ENCODE results near the gene AK8.

AK8 gene

DNA sequence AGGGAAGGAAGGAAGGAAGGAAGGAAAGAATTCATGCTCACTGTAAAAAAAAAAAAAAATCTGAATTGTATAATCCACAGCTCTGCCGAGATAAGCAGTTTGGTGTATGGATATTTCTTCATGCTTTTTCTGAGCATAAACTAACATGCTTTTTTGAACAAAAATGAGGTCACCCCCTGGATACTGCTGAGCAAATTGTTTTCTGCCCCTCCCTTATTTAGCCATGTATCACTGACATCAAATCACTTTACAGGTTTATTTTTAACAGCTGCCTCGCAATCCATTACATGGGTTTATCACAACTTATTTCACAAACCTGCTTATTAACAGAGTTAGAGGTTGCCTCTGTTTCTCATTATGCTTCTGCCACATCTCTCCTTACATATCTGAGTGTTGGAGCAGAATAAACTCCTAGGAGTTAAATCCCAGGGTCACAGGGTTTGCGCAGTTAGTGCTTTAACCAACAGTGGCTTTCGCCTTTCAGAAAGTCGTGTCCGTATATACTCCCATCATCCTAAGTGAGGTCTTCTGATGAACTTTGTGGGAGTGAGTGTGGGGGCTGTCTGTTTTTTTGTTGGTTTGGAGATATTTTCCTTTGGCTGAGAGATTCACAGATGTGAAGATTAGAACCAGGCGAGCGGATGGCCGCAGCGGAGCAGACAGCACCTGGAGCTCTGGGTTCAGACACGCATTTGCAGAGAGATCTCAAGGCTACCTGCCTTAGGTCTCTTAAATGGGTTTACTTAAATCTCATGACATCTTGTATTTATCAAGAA, 57.7 kb downstream of the AK8 start:
- TF ChIP-seq, protein P1, sequence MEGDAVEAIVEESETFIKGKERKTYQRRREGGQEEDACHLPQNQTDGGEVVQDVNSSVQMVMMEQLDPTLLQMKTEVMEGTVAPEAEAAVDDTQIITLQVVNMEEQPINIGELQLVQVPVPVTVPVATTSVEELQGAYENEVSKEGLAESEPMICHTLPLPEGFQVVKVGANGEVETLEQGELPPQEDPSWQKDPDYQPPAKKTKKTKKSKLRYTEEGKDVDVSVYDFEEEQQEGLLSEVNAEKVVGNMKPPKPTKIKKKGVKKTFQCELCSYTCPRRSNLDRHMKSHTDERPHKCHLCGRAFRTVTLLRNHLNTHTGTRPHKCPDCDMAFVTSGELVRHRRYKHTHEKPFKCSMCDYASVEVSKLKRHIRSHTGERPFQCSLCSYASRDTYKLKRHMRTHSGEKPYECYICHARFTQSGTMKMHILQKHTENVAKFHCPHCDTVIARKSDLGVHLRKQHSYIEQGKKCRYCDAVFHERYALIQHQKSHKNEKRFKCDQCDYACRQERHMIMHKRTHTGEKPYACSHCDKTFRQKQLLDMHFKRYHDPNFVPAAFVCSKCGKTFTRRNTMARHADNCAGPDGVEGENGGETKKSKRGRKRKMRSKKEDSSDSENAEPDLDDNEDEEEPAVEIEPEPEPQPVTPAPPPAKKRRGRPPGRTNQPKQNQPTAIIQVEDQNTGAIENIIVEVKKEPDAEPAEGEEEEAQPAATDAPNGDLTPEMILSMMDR (conservative IDR thresholded peaks at IDR 0.05; ENCODE audit: low read depth, low read length): no peak
- DNase-seq (ENCODE audit: low read depth): no peak

DNA sequence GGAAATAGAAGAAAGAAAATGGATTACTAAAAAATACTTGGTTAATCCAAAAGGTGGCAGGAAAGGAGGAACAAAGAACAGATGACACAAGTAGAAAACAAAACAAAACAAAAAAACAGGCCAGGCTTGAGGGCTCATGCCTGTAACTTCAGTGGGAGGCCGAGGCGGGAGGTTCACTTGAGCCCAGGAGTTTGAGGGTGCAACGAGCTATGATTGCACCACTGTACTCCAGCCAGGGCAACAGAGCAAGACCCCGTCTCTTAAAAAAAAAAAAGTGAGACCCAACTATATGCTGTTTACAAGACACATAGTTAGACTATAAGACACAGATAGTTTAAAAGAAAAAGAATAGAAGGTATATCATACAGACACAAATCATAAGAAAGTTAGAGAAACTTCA, 59.5 kb downstream of the AK8 start:
- no peak for DNase-seq (ENCODE audit: low read depth)
- no peak overlapping the region for H3K4me3 ChIP-seq (ENCODE audit: low read length)
- TF ChIP-seq, protein P1 (conservative IDR thresholded peaks at IDR 0.05; ENCODE audit: low read depth, low read length): no peak

More for the DNA sequence above, 57.7 kb downstream of the AK8 start:
- no peak overlapping the region for H3K4me3 ChIP-seq (ENCODE audit: low read length)

DNA sequence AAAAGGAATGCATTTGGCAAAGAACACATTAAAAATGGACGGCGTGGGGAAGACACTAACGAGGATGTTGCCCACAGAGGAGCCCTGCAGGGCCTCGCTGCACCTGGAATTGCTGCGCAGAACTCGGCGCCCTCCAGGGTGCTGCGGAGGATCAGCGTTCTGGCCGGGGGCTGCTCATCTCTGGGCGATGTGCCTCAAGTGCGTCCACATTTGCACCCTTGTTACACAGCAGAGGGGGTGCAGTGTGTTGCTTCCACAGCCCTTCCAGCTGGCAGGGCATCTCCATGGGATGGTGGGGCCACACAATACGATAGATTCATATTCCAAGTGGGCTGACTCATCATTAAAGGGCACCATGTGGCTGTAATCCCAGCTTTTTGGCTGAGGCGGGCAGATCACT, 63.1 kb downstream of the AK8 start:
- no peak for DNase-seq (ENCODE audit: low read depth)
- H3K4me3 ChIP-seq (ENCODE audit: low read length): no peak overlapping the region
- TF ChIP-seq, protein P1 (conservative IDR thresholded peaks at IDR 0.05; ENCODE audit: low read depth, low read length): no peak

DNA sequence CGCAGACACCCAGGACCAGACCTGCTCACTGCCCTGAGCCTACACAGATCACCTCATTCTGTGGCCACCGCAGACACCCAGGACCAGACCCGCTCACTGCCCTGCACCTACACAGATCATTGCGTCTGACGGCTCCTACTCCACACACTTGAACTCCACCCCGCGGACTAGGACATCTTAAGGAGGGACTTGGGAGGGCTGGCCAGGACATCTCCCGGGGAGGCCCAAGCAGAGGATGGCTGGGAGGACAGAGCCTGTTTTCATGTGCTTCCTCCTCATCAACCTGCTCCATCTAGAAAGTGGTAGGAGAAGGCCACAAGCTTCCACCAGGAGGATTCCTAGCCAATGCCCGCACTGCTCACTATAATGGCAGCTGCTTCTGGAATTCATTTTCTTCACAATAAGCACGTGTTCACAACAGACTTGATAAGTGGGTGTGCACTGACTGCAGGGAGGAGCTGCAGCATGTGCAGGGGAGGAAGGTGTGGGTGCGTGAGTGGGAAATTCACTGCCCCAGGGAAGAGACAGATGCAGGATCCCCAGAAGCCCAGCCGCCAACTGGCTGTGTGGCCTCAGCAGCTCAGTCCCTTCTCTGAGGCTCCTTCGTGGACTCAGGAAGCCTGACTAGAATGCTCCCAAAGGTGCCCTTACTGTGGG, 64.8 kb downstream of the AK8 start:
- TF ChIP-seq, protein P1 (conservative IDR thresholded peaks at IDR 0.05; ENCODE audit: low read depth, low read length): no peak
- no peak overlapping the region for H3K4me3 ChIP-seq (ENCODE audit: low read length)
- no peak for DNase-seq (ENCODE audit: low read depth)

DNA sequence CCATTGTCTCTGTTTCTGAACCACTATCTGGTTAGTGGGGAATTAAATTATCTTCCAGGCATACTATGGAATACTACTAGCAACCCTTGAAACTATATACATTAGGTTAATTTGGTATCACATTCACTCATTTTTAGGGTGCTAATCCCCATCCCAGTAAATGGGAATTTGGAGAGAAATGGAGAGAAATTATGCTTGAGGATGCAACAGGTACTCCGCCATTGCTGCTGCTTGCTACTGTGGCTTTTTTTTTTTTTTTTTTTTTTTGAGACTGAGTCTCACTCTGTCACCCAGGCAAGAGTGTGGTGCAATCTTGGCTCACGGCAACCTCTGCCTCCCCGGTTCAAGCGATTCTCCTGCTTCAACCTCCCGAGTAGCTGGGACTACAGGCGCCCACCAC, 66.1 kb downstream of the AK8 start:
- DNase-seq (ENCODE audit: low read depth): no peak
- H3K4me3 ChIP-seq (ENCODE audit: low read length): no peak overlapping the region
- TF ChIP-seq, protein P1 (conservative IDR thresholded peaks at IDR 0.05; ENCODE audit: low read depth, low read length): no peak

DNA sequence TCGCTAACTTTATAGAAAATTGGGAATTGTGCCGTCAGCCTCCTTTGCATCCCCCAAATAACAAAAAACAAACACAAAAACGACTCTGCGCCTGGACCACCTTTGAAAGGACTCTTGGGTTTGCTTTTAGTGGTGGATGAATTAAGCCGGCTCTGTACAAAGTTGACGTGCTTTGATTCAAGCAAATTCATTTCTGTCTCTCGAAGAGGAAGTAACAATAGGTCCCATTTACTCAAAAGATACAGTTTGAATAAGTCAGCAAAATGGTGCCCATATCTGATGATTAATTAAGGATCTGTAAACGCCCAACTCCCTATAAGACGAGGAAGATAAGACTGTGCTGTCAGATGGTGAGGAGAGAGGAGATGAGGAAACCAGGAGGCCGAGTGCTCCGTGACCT, 67.8 kb downstream of the AK8 start:
- H3K4me3 ChIP-seq (ENCODE audit: low read length): no peak overlapping the region
- TF ChIP-seq, protein P1 (conservative IDR thresholded peaks at IDR 0.05; ENCODE audit: low read depth, low read length): no peak
- DNase-seq (ENCODE audit: low read depth): no peak

Measured in retinal pigment epithelial cell (primary cell).